Liver (tissue), 9 donors: ENCODE results near the gene STK25. TPM values are rescaled to one million over a fixed set of nuclear protein-coding genes. Genes with fewer than 3 reads are reported as not detected.

Experiments
- DNase-seq: peaks from one replicate; pipeline ENCODE4 v3.0.0-alpha.2; 2017; ENCODE audit warnings: low spot score
- H3K27ac ChIP-seq, 2 donors: one replicate each; pipeline ENCODE4 v1.7.0; 2013; ENCODE audit warnings: inconsistent platforms in 2 of 2, low read length in 2 of 2, control low read depth in 1 of 2, low read depth in 1 of 2, mild to moderate bottlenecking in 1 of 2
- H3K27me3 ChIP-seq, 4 donors: one replicate each; pipeline versions ENCODE4 v1.6.1 to v1.7.0; 2013; ENCODE audit warnings: low read length in 3 of 4, inconsistent platforms in 1 of 4, mild to moderate bottlenecking in 1 of 4, moderate library complexity in 1 of 4; ENCODE audit not compliant: control insufficient read depth in 4 of 4, insufficient read depth in 4 of 4
- H3K36me3 ChIP-seq, 4 donors: one replicate each; pipeline versions ENCODE4 v1.6.1 to v1.7.0; 2013; ENCODE audit warnings: low read length in 3 of 4, mild to moderate bottlenecking in 3 of 4, low read depth in 1 of 4, moderate library complexity in 1 of 4; ENCODE audit not compliant: control insufficient read depth in 4 of 4, insufficient read depth in 3 of 4
- H3K4me1 ChIP-seq, 4 donors: one replicate each; pipeline versions ENCODE4 v1.6.1 to v1.7.0; 2013; ENCODE audit warnings: low read length in 3 of 4, mild to moderate bottlenecking in 3 of 4, moderate library complexity in 1 of 4; ENCODE audit not compliant: control insufficient read depth in 4 of 4, insufficient read depth in 4 of 4
- H3K4me3 ChIP-seq, 3 donors: one replicate each; pipeline versions ENCODE4 v1.6.1 to v1.7.0; 2013; ENCODE audit warnings: low read length in 3 of 3, control low read depth in 1 of 3, low read depth in 1 of 3, mild to moderate bottlenecking in 1 of 3
- H3K9ac ChIP-seq, 2 donors: one replicate each; pipeline ENCODE4 v1.7.0; 2013; ENCODE audit warnings: low read length in 2 of 2, mild to moderate bottlenecking in 2 of 2, moderate library complexity in 2 of 2, control low read depth in 1 of 2, low read depth in 1 of 2
- H3K9me3 ChIP-seq, 4 donors: one replicate each; pipeline versions ENCODE4 v1.6.1 to v1.7.0; 2013; ENCODE audit warnings: low read length in 3 of 4; ENCODE audit not compliant: control insufficient read depth in 4 of 4
- ATF3 ChIP-seq: IDR thresholded peaks from 2 replicates; pipeline ENCODE4 v1.6.1; 2016; ENCODE audit warnings: antibody characterized with exemption
- CTCF ChIP-seq: fragments of 150-350 bp; IDR thresholded peaks from 2 replicates; pipeline ENCODE4 v1.5.1; 2017; ENCODE audit warnings: improper control_type of control experiment, low read depth, low read length; ENCODE audit not compliant: missing input control
- EGR1 ChIP-seq, 2 donors: IDR thresholded peaks; 2 replicates each; pipeline ENCODE4 v1.6.1; 2016 to 2018; ENCODE audit warnings: antibody characterized with exemption in 2 of 2, low read depth in 2 of 2
- FOXA1 ChIP-seq: IDR thresholded peaks from 2 replicates; pipeline ENCODE4 v1.6.1; 2016; ENCODE audit warnings: antibody characterized with exemption
- FOXA2 ChIP-seq: IDR thresholded peaks from 2 replicates; pipeline ENCODE4 v1.6.1; 2016; ENCODE audit warnings: antibody characterized with exemption
- GABPA ChIP-seq, 2 donors: IDR thresholded peaks in 1 of 2; conservative IDR thresholded peaks in 1 of 2; 2 replicates each; pipeline ENCODE4 v1.6.1; 2016; ENCODE audit warnings: antibody characterized with exemption in 2 of 2, mild to moderate bottlenecking in 1 of 2, moderate library complexity in 1 of 2
- HNF4A ChIP-seq, 2 donors: conservative IDR thresholded peaks; 2 replicates each; pipeline ENCODE4 v1.6.1; 2016; ENCODE audit warnings: antibody characterized with exemption in 2 of 2, mild to moderate bottlenecking in 2 of 2
- HNF4G ChIP-seq: IDR thresholded peaks from 2 replicates; pipeline ENCODE4 v1.6.1; 2016; ENCODE audit warnings: antibody characterized with exemption
- MAX ChIP-seq: IDR thresholded peaks from 2 replicates; pipeline ENCODE4 v1.6.1; 2016; ENCODE audit warnings: antibody characterized with exemption
- NR2F2 ChIP-seq: IDR thresholded peaks from 2 replicates; pipeline ENCODE4 v1.6.1; 2016; ENCODE audit warnings: antibody characterized with exemption
- RXRA ChIP-seq, 2 donors: IDR thresholded peaks; 2 replicates each; pipeline ENCODE4 v1.6.1; 2017 to 2018; ENCODE audit warnings: antibody characterized with exemption in 2 of 2, mild to moderate bottlenecking in 1 of 2
- SP1 ChIP-seq: IDR thresholded peaks from 2 replicates; pipeline ENCODE4 v1.6.1; 2018; ENCODE audit warnings: antibody characterized with exemption, mild to moderate bottlenecking
- TAF1 ChIP-seq: conservative IDR thresholded peaks from 2 replicates; pipeline ENCODE4 v1.6.1; 2016; ENCODE audit warnings: antibody characterized with exemption, mild to moderate bottlenecking
- YY1 ChIP-seq: IDR thresholded peaks from 2 replicates; pipeline ENCODE4 v1.6.1; 2016; ENCODE audit warnings: antibody characterized with exemption, mild to moderate bottlenecking
- ZBTB33 ChIP-seq: IDR thresholded peaks from 2 replicates; pipeline ENCODE4 v1.6.1; 2016; ENCODE audit warnings: antibody characterized with exemption
- WGBS: extraction: QIAGEN DNeasy Blood & Tissue Kit; methylation state at CpG from one replicate; pipeline ENCODE4 v1.1.7; 2013; 5-methylcytosine and 5-hydroxymethylcytosine counted together
- polyA plus RNA-seq, 2 donors: library from polyadenylated mRNA; stranded (reverse) in 1 of 2; unstranded in 1 of 2; fragments of 200-250 nt in 1 of 2; fragments of >200 nt in 1 of 2; fragmentation: Nextera tagmentation in 1 of 2; extraction: Ambion mirVana in 1 of 2; gene quantifications; one replicate each; pipeline versions ENCODE4 v1.2.1 to v1.2.3, GENCODE V29; 2013 to 2015
- total RNA-seq, 2 donors: library from RNA; depleted of rRNA; stranded (reverse); fragments of >200 nt; gene quantifications; one replicate each; pipeline ENCODE4 v1.2.3, GENCODE V29; 2014
- donor health status: healthy.
- donor health status: healthy.
- donor health status: healthy.
- donor health status: healthy.
- donor health status: healthy.

Gene STK25
- total and polyA plus RNA-seq, 4 donors: 43.4 to 85.6 (median 67.3) TPM

- TF ChIP-seq ATF3 (no peak), GABPA (IDR thresholded peaks at IDR 0.05 in 1 of 2, conservative IDR thresholded peaks at IDR 0.05 in 1 of 2) (no peak), FOXA1 (no peak), TAF1 (no peak), EGR1 (IDR thresholded peaks at IDR 0.05; ENCODE audit: low read depth in 2 of 2) (no peak), ZBTB33 (no peak)
- Histone ChIP-seq H3K36me3 (no peaks in the 10 kb centered on the region), H3K27ac (no peak overlapping the region), H3K27me3 (peaks cover 0 to 2% (median 0%) of the 10 kb centered on the region in 4 donors), H3K4me3 (no peak overlapping the region), H3K4me1 (no peaks in the 10 kb centered on the region), H3K9ac (no peak overlapping the region), H3K9me3 (peaks cover 0 to under 1% (median 0%) of the 10 kb centered on the region in 4 donors)
- 81% methylated on average over 13 of the region's 13 CpGs for WGBS
- no peak for DNase-seq
Measured at GRCh38 chr2:241535871-241536655, 27.7 kb upstream of the STK25 start.

GRCh38 chr2:241534701-241535375 is 26.5 kb upstream of the STK25 start:
- DNase-seq: no peak
- Histone ChIP-seq H3K36me3 (no peaks in the 10 kb centered on the region), H3K4me3 (no peak overlapping the region), H3K27me3 (no peaks in the 10 kb centered on the region), H3K9ac (no peak overlapping the region), H3K4me1 (no peaks in the 10 kb centered on the region), H3K9me3 (no peaks in the 10 kb centered on the region), H3K27ac (no peak overlapping the region)
- TF ChIP-seq FOXA2: no peak
- TF ChIP-seq NR2F2: peak; percentile 93
- peak; percentile 28 to 81 for TF ChIP-seq RXRA (IDR thresholded peaks at IDR 0.05)
- WGBS: 74% methylated on average over 17 of the region's 17 CpGs

- no peak for DNase-seq
- H3K27ac ChIP-seq: no peak overlapping the region
- no peaks in the 10 kb centered on the region for H3K4me1 ChIP-seq
- no peak overlapping the region for H3K9ac ChIP-seq
- no peak overlapping the region for H3K4me3 ChIP-seq
- H3K27me3 ChIP-seq: no peaks in the 10 kb centered on the region
- H3K9me3 ChIP-seq: no peaks in the 10 kb centered on the region
- 84% methylated on average over 7 of the region's 7 CpGs for WGBS
- H3K36me3 ChIP-seq: no peaks in the 10 kb centered on the region
- no peak for TF ChIP-seq RXRA (IDR thresholded peaks at IDR 0.05)
- no peak for TF ChIP-seq TAF1
- no peak for TF ChIP-seq ATF3
- no peak for TF ChIP-seq ZBTB33
- TF ChIP-seq HNF4A (conservative IDR thresholded peaks at IDR 0.05): no peak
- TF ChIP-seq FOXA2: no peak
- no peak for TF ChIP-seq MAX
- no peak for TF ChIP-seq FOXA1
- no peak for TF ChIP-seq HNF4G
- no peak for TF ChIP-seq NR2F2
- no peak for TF ChIP-seq SP1
- no peak for TF ChIP-seq CTCF
- TF ChIP-seq GABPA (IDR thresholded peaks at IDR 0.05 in 1 of 2, conservative IDR thresholded peaks at IDR 0.05 in 1 of 2): no peak
- TF ChIP-seq YY1: no peak
Measured at GRCh38 chr2:241534293-241534692, 25.9 kb upstream of the STK25 start.
